Hematopoietic multipotent progenitor cell (in vitro differentiated cells): ENCODE data around the gene HMGCLL1. TPM values are rescaled to one million over a fixed set of nuclear protein-coding genes. Genes with fewer than 3 reads are reported as not detected.
A peak's percentile ranks its signal among the peaks of the same experiment; 100 is the strongest.

Source experiments
- DNase-seq, 3 donors: peaks; one replicate each; pipeline ENCODE4 v3.0.0-alpha.2; 2011 to 2015; ENCODE audit warnings: low read depth in 2 of 3, low spot score in 2 of 3
- total RNA-seq: library from RNA; depleted of rRNA; stranded (reverse); fragments of >200 nt; gene quantifications from one replicate; pipeline ENCODE4 v1.2.3, GENCODE V29; 2012

The HMGCLL1 gene
- total RNA-seq, 1 donor: not detected

- DNase-seq: no peak
Observed at GRCh38 chr6:55536391-55536956, 42.5 kb downstream of the HMGCLL1 start.

- DNase-seq: no peak
Observed at GRCh38 chr6:55531496-55531895, 47.5 kb downstream of the HMGCLL1 start.

GRCh38 chr6:55530931-55531330 lies 48.1 kb downstream of the HMGCLL1 start:
- DNase-seq: no peak

GRCh38 chr6:55528624-55529023 lies 50.4 kb downstream of the HMGCLL1 start:
- DNase-seq: peak in 2 of 3 donors; percentile 1 to 5

- no peak for DNase-seq
Observed at GRCh38 chr6:55524441-55524840, 54.6 kb downstream of the HMGCLL1 start.

- DNase-seq: no peak
Observed at GRCh38 chr6:55518529-55519060, 60.4 kb downstream of the HMGCLL1 start.

GRCh38 chr6:55516736-55517135 lies 62.3 kb downstream of the HMGCLL1 start:
- DNase-seq: no peak

GRCh38 chr6:55512904-55513303 lies 66.1 kb downstream of the HMGCLL1 start:
- DNase-seq: no peak

GRCh38 chr6:55511122-55511800 lies 67.7 kb downstream of the HMGCLL1 start:
- no peak for DNase-seq

- no peak for DNase-seq
Observed at GRCh38 chr6:55499591-55499990, 79.4 kb downstream of the HMGCLL1 start.

- no peak for DNase-seq
Observed at GRCh38 chr6:55497694-55498093, 81.3 kb downstream of the HMGCLL1 start.

- no peak for DNase-seq
Observed at GRCh38 chr6:55496201-55496600, 82.8 kb downstream of the HMGCLL1 start.

GRCh38 chr6:55495277-55495676 lies 83.7 kb downstream of the HMGCLL1 start:
- DNase-seq: no peak

GRCh38 chr6:55494411-55494810 lies 84.6 kb downstream of the HMGCLL1 start:
- DNase-seq: no peak

GRCh38 chr6:55492259-55492658 lies 86.7 kb downstream of the HMGCLL1 start:
- DNase-seq: no peak

- no peak for DNase-seq
Observed at GRCh38 chr6:55490871-55491270, 88.1 kb downstream of the HMGCLL1 start.

- no peak for DNase-seq
Observed at GRCh38 chr6:55474382-55474781, 104.6 kb downstream of the HMGCLL1 start.

- DNase-seq: no peak
Observed at GRCh38 chr6:55473722-55474121, 105.3 kb downstream of the HMGCLL1 start.

GRCh38 chr6:55469951-55470366 lies 109.0 kb downstream of the HMGCLL1 start:
- no peak for DNase-seq

- DNase-seq: no peak
Observed at GRCh38 chr6:55456016-55456415, 123.0 kb downstream of the HMGCLL1 start.

- no peak for DNase-seq
Observed at GRCh38 chr6:55450005-55450404, 129.0 kb downstream of the HMGCLL1 start.

- no peak for DNase-seq
Observed at GRCh38 chr6:55449225-55449624, 129.8 kb downstream of the HMGCLL1 start.
